HFFc6 (cell line): ENCODE results near the gene SHROOM2. TPM values are rescaled to one million over a fixed set of nuclear protein-coding genes. Genes with fewer than 3 reads are reported as not detected.

Experiments
- DNase-seq: peaks from one replicate; pipeline ENCODE4 v3.0.0-alpha.2; 2018
- H3K27ac Mint-ChIP-seq: 2 replicates; pipeline ENCODE4 v1.8.0; 2020; ENCODE audit warnings: mild to moderate bottlenecking, mixed read lengths
- H3K27me3 Mint-ChIP-seq: 2 replicates; pipeline ENCODE4 v1.8.0; 2021; ENCODE audit warnings: mild to moderate bottlenecking, moderate library complexity, mixed read lengths; ENCODE audit not compliant: insufficient read depth
- H3K36me3 Mint-ChIP-seq: 2 replicates; pipeline ENCODE4 v1.8.0; 2021; ENCODE audit warnings: low read depth, mixed read lengths
- H3K4me1 Mint-ChIP-seq: 2 replicates; pipeline ENCODE4 v1.8.0; 2020; ENCODE audit warnings: low read depth, mixed read lengths
- H3K4me3 Mint-ChIP-seq: 2 replicates; pipeline ENCODE4 v1.8.0; 2020; ENCODE audit warnings: mild to moderate bottlenecking, moderate library complexity, mixed read lengths
- H3K9me3 Mint-ChIP-seq: 2 replicates; pipeline ENCODE4 v1.8.0; 2020; ENCODE audit warnings: mild to moderate bottlenecking, mixed read lengths
- CTCF ChIP-seq: fragments of 200-600 bp; sonication (generic); IDR thresholded peaks from 2 replicates; pipeline ENCODE4 v1.5.0; 2021; ENCODE audit warnings: antibody characterized with exemption, mild to moderate bottlenecking
- total RNA-seq, 6 experiments: library from RNA; stranded (reverse); fragmentation: NEBNext Ultra II Directional; extraction: Animal tissue kit (Norgen Biotek cat#: 25700); gene quantifications; 2 replicates in 1 of 6; 3 replicates in 5 of 6; pipeline ENCODE4 v1.2.3, GENCODE V29; 2021

SHROOM2 gene
- total RNA-seq, 6 experiments from 2014 or later = 1.6 to 3.5 (median 2.9) TPM

- no peak overlapping the region for H3K27ac Mint-ChIP-seq
- no peak for TF ChIP-seq CTCF
- no peaks in the 10 kb centered on the region for H3K36me3 Mint-ChIP-seq
- DNase-seq = no peak
- peaks cover 23% of the 10 kb centered on the region for H3K4me1 Mint-ChIP-seq
- H3K4me3 Mint-ChIP-seq = no peak overlapping the region
- H3K9me3 Mint-ChIP-seq = no peaks in the 10 kb centered on the region
- peaks cover 8% of the 10 kb centered on the region for H3K27me3 Mint-ChIP-seq
Measured at GRCh38 chrX:9848718-9849479, 62.7 kb downstream of the SHROOM2 start.

- H3K36me3 Mint-ChIP-seq = no peaks in the 10 kb centered on the region
- TF ChIP-seq CTCF = no peak
- H3K27me3 Mint-ChIP-seq = peaks cover 10% of the 10 kb centered on the region
- H3K9me3 Mint-ChIP-seq = no peaks in the 10 kb centered on the region
- DNase-seq = no peak
- H3K4me3 Mint-ChIP-seq = no peak overlapping the region
- H3K4me1 Mint-ChIP-seq = peaks cover 18% of the 10 kb centered on the region
- H3K27ac Mint-ChIP-seq = no peak overlapping the region
Measured at GRCh38 chrX:9851890-9852289, 65.7 kb downstream of the SHROOM2 start.

- no peaks in the 10 kb centered on the region for H3K9me3 Mint-ChIP-seq
- no peak for TF ChIP-seq CTCF
- H3K36me3 Mint-ChIP-seq = no peaks in the 10 kb centered on the region
- no peak for DNase-seq
- H3K27ac Mint-ChIP-seq = no peak overlapping the region
- peaks cover 9% of the 10 kb centered on the region; the same call in 1 of the 2 replicates for H3K4me1 Mint-ChIP-seq
- H3K27me3 Mint-ChIP-seq = peaks cover 10% of the 10 kb centered on the region
- H3K4me3 Mint-ChIP-seq = no peak overlapping the region
Measured at GRCh38 chrX:9853307-9853706, 67.1 kb downstream of the SHROOM2 start.

- Mint-ChIP-seq H3K9me3 (no peaks in the 10 kb centered on the region), H3K27me3 (peaks cover 10% of the 10 kb centered on the region)
- DNase-seq = no peak
Measured at GRCh38 chrX:9855561-9856283, 69.5 kb downstream of the SHROOM2 start.

GRCh38 chrX:9856588-9856987, 70.4 kb downstream of the SHROOM2 start:
- Mint-ChIP-seq H3K36me3 (no peaks in the 10 kb centered on the region), H3K4me3 (no peak overlapping the region), H3K9me3 (no peaks in the 10 kb centered on the region), H3K27ac (no peak overlapping the region), H3K4me1 (peaks cover 23% of the 10 kb centered on the region; the same call in 1 of the 2 replicates), H3K27me3 (peaks cover 10% of the 10 kb centered on the region)
- TF ChIP-seq CTCF = no peak
- no peak for DNase-seq

More at GRCh38 chrX:9855561-9856283, 69.5 kb downstream of the SHROOM2 start:
- H3K27ac Mint-ChIP-seq = no peak overlapping the region
- H3K4me1 Mint-ChIP-seq = peaks cover 23% of the 10 kb centered on the region; the same call in 1 of the 2 replicates
- no peak for TF ChIP-seq CTCF
- H3K4me3 Mint-ChIP-seq = no peak overlapping the region
- H3K36me3 Mint-ChIP-seq = no peaks in the 10 kb centered on the region
